SK-N-MC (cell line): ENCODE data around the gene TMEM150C.

Source experiments
- EZH2 ChIP-seq: fragments of 200-600 bp; sonication (generic); IDR thresholded peaks from one replicate; pipeline ENCODE4 v1.6.1; 2017; ENCODE audit warnings: antibody characterized with exemption
- POLR2AphosphoS5 ChIP-seq: IDR thresholded peaks from 2 replicates; pipeline ENCODE4 v1.6.1; 2012; ENCODE audit warnings: mild to moderate bottlenecking, low read depth, low read length, borderline replicate concordance

DNA sequence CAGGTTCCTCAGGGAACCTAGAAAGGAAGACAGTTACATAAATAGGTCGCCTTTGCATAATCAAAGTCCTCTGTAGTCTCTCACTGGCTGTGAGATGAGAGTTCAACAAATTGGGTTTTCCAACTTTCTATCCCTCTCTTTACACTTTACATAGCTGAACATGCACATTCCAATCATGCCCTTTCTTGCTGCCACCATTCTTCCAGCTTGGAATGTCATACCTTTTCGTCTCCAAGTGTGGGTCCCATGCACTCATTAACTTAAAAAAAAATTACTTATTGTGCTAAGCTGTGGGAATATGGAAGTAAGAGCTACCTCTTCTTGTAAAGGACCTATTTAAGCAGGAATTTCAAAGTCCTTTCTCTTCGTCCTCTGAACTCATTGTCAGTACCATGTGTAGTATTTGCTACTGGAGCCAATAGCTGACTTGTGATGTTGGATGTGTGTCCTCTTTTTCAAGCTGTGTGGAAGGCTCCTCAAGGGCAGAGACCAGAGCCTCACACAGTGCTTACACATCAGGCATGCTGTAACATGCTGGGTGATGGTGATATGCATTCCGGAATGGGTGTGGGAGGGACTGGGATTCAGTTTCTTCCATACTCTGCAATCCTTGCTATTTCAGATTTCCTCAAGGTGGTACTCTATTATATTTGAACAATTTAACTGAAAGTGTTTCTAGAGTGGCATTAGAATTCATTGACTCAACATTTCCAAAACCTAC is 124.3 kb downstream of the TMEM150C start:
- TF ChIP-seq POLR2AphosphoS5 (no peak), EZH2 (no peak)
